PC-3 (cell line): ENCODE results near the gene FLNB. TPM values are rescaled to one million over a fixed set of nuclear protein-coding genes. Genes with fewer than 3 reads are reported as not detected.

Experiments used
- ATAC-seq: fragments of 200-7000 bp; cut with Tn5 transposase; 2 replicates; pipeline ENCODE4 v1.9.1; 2020; ENCODE audit warnings: mild to moderate bottlenecking, moderate library complexity
- BruUV-seq: library from RNA; stranded (reverse); fragments of 400-500 nt; replicated peaks from 2 replicates; lab custom pipeline; 2021; lab: Mats Ljungman, UMichigan
- CTCF ChIA-PET: fragments of 300-600 bp; sonication (Branson Sonifier 250); formaldehyde crosslinking; loops from one replicate; lab custom pipeline; 2022; ENCODE audit warnings: antibody characterized with exemption; lab: Charles Lee
- POLR2A ChIA-PET: fragments of 300-600 bp; sonication (Branson Sonifier 250); formaldehyde crosslinking; loops from one replicate; lab custom pipeline; 2022; ENCODE audit warnings: antibody characterized with exemption; ENCODE audit not compliant: unreplicated experiment; lab: Charles Lee
- DNase-seq: peaks from one replicate; pipeline ENCODE4 v3.0.0-alpha.2; 2015
- H2AFZ ChIP-seq: fragments of 300-600 bp; sonication (generic); 2 replicates; pipeline ENCODE4 v1.6.0; 2016; ENCODE audit warnings: antibody characterized with exemption, low read length
- H3F3A ChIP-seq: fragments of 300-600 bp; sonication (generic); one replicate; pipeline ENCODE4 v1.6.0; 2017; ENCODE audit warnings: antibody characterized with exemption, low read length, control low read depth, mild to moderate bottlenecking; ENCODE audit not compliant: unreplicated experiment
- H3K27ac ChIP-seq: fragments of 300-600 bp; sonication (generic); 2 replicates; pipeline ENCODE4 v1.5.1; 2016; ENCODE audit warnings: mild to moderate bottlenecking, low read length
- H3K27me3 ChIP-seq: fragments of 300-600 bp; sonication (generic); 2 replicates; pipeline ENCODE4 v1.6.1; 2016; ENCODE audit warnings: low read length, mixed read lengths
- H3K36me3 ChIP-seq: fragments of 300-600 bp; sonication (generic); 2 replicates; pipeline ENCODE4 v1.6.1; 2016; ENCODE audit warnings: low read depth, mixed run types, low read length, mixed read lengths
- H3K4me1 ChIP-seq: fragments of 300-600 bp; sonication (generic); 2 replicates; pipeline ENCODE4 v1.5.1; 2016; ENCODE audit warnings: low read length; ENCODE audit not compliant: insufficient read depth
- H3K4me2 ChIP-seq: fragments of 300-600 bp; sonication (generic); 2 replicates; pipeline ENCODE4 v1.6.0; 2016; ENCODE audit warnings: low read length
- H3K4me3 ChIP-seq: fragments of 300-600 bp; sonication (generic); 2 replicates; pipeline ENCODE4 v1.5.1; 2016; ENCODE audit warnings: mild to moderate bottlenecking, low read length, mixed read lengths
- H3K79me2 ChIP-seq: fragments of 300-600 bp; sonication (generic); 2 replicates; pipeline ENCODE4 v1.6.1; 2017; ENCODE audit warnings: low read length, mixed read lengths
- H3K9ac ChIP-seq: fragments of 300-600 bp; sonication (generic); 2 replicates; pipeline ENCODE4 v1.6.0; 2016; ENCODE audit warnings: mild to moderate bottlenecking, low read length
- H3K9me2 ChIP-seq: fragments of 300-600 bp; sonication (generic); replicated peaks from 2 replicates; pipeline ENCODE4 v1.6.1; 2016; ENCODE audit warnings: mixed run types, low read length, mixed read lengths
- H3K9me3 ChIP-seq: fragments of 300-600 bp; sonication (generic); 2 replicates; pipeline ENCODE4 v1.6.1; 2016; ENCODE audit warnings: low read length, mixed read lengths
- H4K20me1 ChIP-seq: fragments of 300-600 bp; sonication (generic); 2 replicates; pipeline ENCODE4 v1.6.1; 2016; ENCODE audit warnings: low read length, mixed read lengths
- EZH2 ChIP-seq: fragments of 300-600 bp; sonication (generic); IDR thresholded peaks from one replicate; pipeline ENCODE4 v1.6.1; 2017; ENCODE audit warnings: antibody characterized with exemption, mild to moderate bottlenecking, low read length; ENCODE audit not compliant: unreplicated experiment
- EZH2phosphoT487 ChIP-seq: fragments of 300-600 bp; sonication (generic); IDR thresholded peaks from 2 replicates; pipeline ENCODE4 v1.6.1; 2018; ENCODE audit warnings: mild to moderate bottlenecking, antibody characterized with exemption, low read length, borderline replicate concordance
- intact Hi-C: fragments of 100-400 bp; cut with micrococcal nuclease; formaldehyde crosslinking; loops from 2 replicates; pipeline ENCODE4 v1.9.0; 2023
- total RNA-seq: library from RNA; depleted of rRNA; stranded (reverse); fragments of >200 nt; gene quantifications from 2 replicates; pipeline ENCODE4 v1.2.3, GENCODE V29; 2014
- TF ChIP-seq, protein P1 (sequence below): fragments of 300-600 bp; sonication (generic); conservative IDR thresholded peaks from 2 replicates; pipeline ENCODE4 v1.5.1; 2017; ENCODE audit warnings: antibody characterized with exemption, low read depth, mild to moderate bottlenecking, low read length

FLNB gene
- total RNA-seq, 1 experiment from 2014 or later, result 505 TPM

DNA sequence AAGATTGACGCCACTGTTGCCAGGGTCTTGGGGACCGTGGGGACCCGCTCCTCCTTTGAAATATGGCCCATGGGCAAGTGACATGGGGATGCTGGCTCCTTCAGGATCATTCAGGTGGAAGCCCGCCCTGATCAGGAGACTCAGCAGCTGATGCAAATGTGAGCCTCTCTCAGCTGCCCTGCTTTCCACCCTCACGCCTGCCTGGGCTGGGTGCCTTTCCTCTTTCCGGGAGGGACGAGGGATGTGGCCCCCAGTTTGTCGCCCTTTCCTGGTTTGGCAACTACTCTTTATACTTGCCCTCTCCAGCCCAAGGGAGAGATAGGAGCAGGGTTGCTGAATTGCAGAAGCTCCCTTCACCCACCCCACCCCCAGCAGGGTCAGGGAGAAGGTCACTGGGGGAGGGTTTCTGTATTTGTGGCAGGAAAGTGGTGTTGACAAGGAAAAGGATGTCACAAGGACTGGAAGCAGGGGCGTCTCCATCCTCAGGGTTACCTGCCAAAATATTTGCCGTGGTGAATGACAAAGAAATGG lies 180.8 kb downstream of the FLNB start:
- BruUV-seq, result no TSS peak
- Histone ChIP-seq H3K4me3 (no peak overlapping the region), H3K79me2 (no peaks in the 10 kb centered on the region), H3K4me2 (peak overlapping the region; percentile 63), H3F3A (no peaks in the 10 kb centered on the region), H3K27me3 (no peaks in the 10 kb centered on the region), H2AFZ (no peak overlapping the region), H3K36me3 (no peaks in the 10 kb centered on the region), H3K4me1 (peaks cover 21% of the 10 kb centered on the region), H3K9me2 (no peaks in the 10 kb centered on the region), H3K9ac (peak overlapping the region; percentile 46; the same call in 1 of the 2 replicates), H3K27ac (peak overlapping the region; percentile 77), H3K9me3 (no peaks in the 10 kb centered on the region), H4K20me1 (no peaks in the 10 kb centered on the region)
- ChIA-PET POLR2A (no interaction called here), CTCF (interaction anchor here (0.5 to 4.8 kb wide), 5 partner anchors 19 to 132 kb away, joined by 4 to 59 read pairs (median 35); partner anchors contain the start of genes HTD2 and RPP14)
- ATAC-seq (peak; percentile 21), DNase-seq (peak; percentile 75)
- TF ChIP-seq, protein P1, sequence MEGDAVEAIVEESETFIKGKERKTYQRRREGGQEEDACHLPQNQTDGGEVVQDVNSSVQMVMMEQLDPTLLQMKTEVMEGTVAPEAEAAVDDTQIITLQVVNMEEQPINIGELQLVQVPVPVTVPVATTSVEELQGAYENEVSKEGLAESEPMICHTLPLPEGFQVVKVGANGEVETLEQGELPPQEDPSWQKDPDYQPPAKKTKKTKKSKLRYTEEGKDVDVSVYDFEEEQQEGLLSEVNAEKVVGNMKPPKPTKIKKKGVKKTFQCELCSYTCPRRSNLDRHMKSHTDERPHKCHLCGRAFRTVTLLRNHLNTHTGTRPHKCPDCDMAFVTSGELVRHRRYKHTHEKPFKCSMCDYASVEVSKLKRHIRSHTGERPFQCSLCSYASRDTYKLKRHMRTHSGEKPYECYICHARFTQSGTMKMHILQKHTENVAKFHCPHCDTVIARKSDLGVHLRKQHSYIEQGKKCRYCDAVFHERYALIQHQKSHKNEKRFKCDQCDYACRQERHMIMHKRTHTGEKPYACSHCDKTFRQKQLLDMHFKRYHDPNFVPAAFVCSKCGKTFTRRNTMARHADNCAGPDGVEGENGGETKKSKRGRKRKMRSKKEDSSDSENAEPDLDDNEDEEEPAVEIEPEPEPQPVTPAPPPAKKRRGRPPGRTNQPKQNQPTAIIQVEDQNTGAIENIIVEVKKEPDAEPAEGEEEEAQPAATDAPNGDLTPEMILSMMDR, result no peak
- TF ChIP-seq EZH2phosphoT487, result no peak
- TF ChIP-seq EZH2, result no peak
- intact Hi-C loops, result loop anchor here (5.0 to 10.0 kb wide), 2 partner anchors 48 to 226 kb away; partner anchors contain the start of gene ABHD6

DNA sequence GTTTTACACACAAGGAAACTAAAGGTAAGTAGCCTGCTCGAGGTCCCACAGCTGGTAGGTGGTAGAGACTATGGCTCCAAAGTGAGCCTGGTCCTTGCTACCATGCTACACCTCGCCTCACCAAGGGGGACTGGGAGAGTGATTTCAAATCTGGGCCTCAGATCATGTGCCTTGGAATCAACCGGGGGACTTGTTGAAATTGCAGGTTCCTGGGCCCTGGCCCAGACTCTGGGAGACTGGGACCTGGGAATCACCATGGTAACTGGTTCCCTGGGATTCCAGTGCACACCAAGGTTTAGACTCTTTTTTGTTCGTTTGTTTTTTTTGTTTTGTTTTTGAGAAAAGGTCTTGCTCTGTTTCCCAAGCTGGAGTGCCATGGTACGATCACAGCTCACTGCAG lies 181.5 kb downstream of the FLNB start:
- Histone ChIP-seq H3K9ac (no peak overlapping the region), H4K20me1 (no peaks in the 10 kb centered on the region), H3K27ac (peak overlapping the region; percentile 77), H3K9me3 (no peaks in the 10 kb centered on the region), H3K9me2 (no peaks in the 10 kb centered on the region), H3K4me2 (no peak overlapping the region), H3F3A (no peaks in the 10 kb centered on the region), H3K79me2 (no peaks in the 10 kb centered on the region), H3K4me1 (peaks cover 21% of the 10 kb centered on the region), H3K4me3 (no peak overlapping the region), H2AFZ (no peak overlapping the region), H3K27me3 (no peaks in the 10 kb centered on the region), H3K36me3 (no peaks in the 10 kb centered on the region)
- no TSS peak for BruUV-seq
- intact Hi-C loops, result loop anchor here (5.0 to 10.0 kb wide), 2 partner anchors 48 to 225 kb away; partner anchors contain the start of gene ABHD6
- ATAC-seq (no peak), DNase-seq (no peak)
- ChIA-PET CTCF (interaction anchor here (0.7 to 4.8 kb wide), 4 partner anchors 19 to 117 kb away, joined by 4 to 59 read pairs (median 38); partner anchors contain the start of genes HTD2 and RPP14), POLR2A (interaction anchor here (0.6 kb wide), 1 partner anchor 8 kb away, joined by 3 read pairs; no protein-coding TSS in a partner anchor)
- TF ChIP-seq EZH2, result no peak
- TF ChIP-seq, protein P1, result no peak
- no peak for TF ChIP-seq EZH2phosphoT487

DNA sequence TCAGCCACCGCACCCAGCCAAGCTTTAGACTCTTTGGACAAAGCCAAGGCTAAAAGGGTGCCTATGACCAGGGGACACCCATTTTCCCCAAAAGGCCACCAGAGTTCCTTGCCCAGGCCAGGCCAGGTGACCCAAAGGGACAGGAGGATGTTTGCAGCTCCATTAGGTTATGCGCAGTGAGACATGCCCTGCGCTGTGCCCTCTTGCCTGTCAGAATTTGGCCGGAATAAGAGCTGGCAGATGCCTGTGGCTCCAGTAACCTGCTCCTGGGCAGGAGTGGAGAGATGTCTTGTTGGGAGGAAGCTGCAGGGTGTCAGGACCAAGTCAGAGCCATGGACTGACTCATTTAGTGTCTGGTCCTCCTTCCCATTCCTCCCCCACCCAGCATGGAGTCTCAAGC lies 182.1 kb downstream of the FLNB start:
- H3K4me1 ChIP-seq, result peaks cover 21% of the 10 kb centered on the region

More for the DNA sequence above, 182.1 kb downstream of the FLNB start:
- Histone ChIP-seq H3K9me3 (no peaks in the 10 kb centered on the region), H3K79me2 (no peaks in the 10 kb centered on the region), H3K27me3 (no peaks in the 10 kb centered on the region), H3K27ac (no peak overlapping the region), H3K4me2 (no peak overlapping the region), H3K4me3 (no peak overlapping the region), H3F3A (no peaks in the 10 kb centered on the region), H3K9ac (no peak overlapping the region), H4K20me1 (no peaks in the 10 kb centered on the region), H3K36me3 (no peaks in the 10 kb centered on the region), H2AFZ (no peak overlapping the region), H3K9me2 (no peaks in the 10 kb centered on the region)
- no peak for TF ChIP-seq EZH2
- no peak for TF ChIP-seq EZH2phosphoT487
- TF ChIP-seq, protein P1, result no peak
- DNase-seq (no peak), ATAC-seq (no peak)
- ChIA-PET POLR2A (interaction anchor here (0.6 kb wide), 1 partner anchor 8 kb away, joined by 3 read pairs; no protein-coding TSS in a partner anchor), CTCF (interaction anchor here (3.0 to 4.8 kb wide), 2 partner anchors 27 to 116 kb away, joined by 35 to 59 read pairs; partner anchors contain the start of genes HTD2 and RPP14)
- intact Hi-C loops, result no loop called here
- BruUV-seq, result no TSS peak
